Measurements from ENCODE around the gene RNF4.
"Not testable (repeated sequence)": the region's sequence is repeated elsewhere in the genome, so short reads cannot be mapped to it uniquely, and the experiment has no call there.

DNA sequence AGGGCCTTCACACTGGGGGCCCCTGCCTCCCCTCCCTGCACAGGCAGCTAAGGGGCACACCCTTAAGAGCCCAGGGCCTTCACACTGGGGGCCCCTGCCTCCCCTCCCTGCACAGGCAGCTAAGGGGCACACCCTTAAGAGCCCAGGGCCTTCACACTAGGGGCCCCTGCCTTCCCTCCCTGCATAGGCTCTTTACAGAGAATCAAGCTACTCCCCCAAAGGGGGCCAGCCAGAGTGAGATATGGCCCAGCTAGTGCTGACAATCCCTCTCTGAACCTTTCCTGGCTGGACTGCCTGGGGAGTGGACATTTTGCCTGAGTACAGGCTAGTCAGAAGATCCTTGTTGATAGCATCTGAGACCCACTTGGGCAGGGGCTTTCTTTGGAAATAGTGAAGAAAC lies 3.4 kb upstream of the RNF4 start:
- TF ChIP-seq ARNTL (CRISPR knock-in tag; IDR thresholded peaks at IDR 0.05; ENCODE audit: borderline replicate concordance, low read depth); GLIS3 (CRISPR knock-in tag; IDR thresholded peaks at IDR 0.05); PPARA (CRISPR knock-in tag; IDR thresholded peaks at IDR 0.05; ENCODE audit: borderline replicate concordance); SNAI2 (CRISPR knock-in tag; IDR thresholded peaks at IDR 0.05); TCF4 (CRISPR knock-in tag; IDR thresholded peaks at IDR 0.05; ENCODE audit: borderline replicate concordance); ZFP3 (CRISPR knock-in tag; IDR thresholded peaks at IDR 0.05); ZFP30 (CRISPR knock-in tag; IDR thresholded peaks at IDR 0.05); ISL1 (CRISPR knock-in tag; IDR thresholded peaks at IDR 0.05); RARB (CRISPR knock-in tag; IDR thresholded peaks at IDR 0.05); ESRRG (CRISPR knock-in tag; IDR thresholded peaks at IDR 0.05); ZNF8 (CRISPR knock-in tag; IDR thresholded peaks at IDR 0.05); CSDC2 (CRISPR knock-in tag; IDR thresholded peaks at IDR 0.05): not testable (repeated sequence)
- TF ChIP-seq, protein P1, sequence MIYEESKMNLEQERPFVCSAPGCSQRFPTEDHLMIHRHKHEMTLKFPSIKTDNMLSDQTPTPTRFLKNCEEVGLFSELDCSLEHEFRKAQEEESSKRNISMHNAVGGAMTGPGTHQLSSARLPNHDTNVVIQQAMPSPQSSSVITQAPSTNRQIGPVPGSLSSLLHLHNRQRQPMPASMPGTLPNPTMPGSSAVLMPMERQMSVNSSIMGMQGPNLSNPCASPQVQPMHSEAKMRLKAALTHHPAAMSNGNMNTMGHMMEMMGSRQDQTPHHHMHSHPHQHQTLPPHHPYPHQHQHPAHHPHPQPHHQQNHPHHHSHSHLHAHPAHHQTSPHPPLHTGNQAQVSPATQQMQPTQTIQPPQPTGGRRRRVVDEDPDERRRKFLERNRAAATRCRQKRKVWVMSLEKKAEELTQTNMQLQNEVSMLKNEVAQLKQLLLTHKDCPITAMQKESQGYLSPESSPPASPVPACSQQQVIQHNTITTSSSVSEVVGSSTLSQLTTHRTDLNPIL (CRISPR knock-in tag; IDR thresholded peaks at IDR 0.05; ENCODE audit: low read depth) = not testable (repeated sequence)

Data from SK-N-SH treated with all-trans-retinoic acid at 6 μM for 48 hours (cell line).